Stimulated activated naive CD8-positive, alpha-beta T cell treated with anti-CD3 and anti-CD28 coated beads, Interleukin-15, amount 100 ng/mL, for 72 hours (primary cell): Measurements from ENCODE around the gene PHRF1.

Experiments used
- ATAC-seq: fragments of 150-1000 bp; cut with Tn5 transposase; 2 replicates; pipeline ENCODE4 v1.10.0; 2021; ENCODE audit warnings: mild to moderate bottlenecking, moderate library complexity
- DNase-seq, 2 donors: peaks; one replicate each; pipeline ENCODE4 v3.0.0; 2021 to 2022
- H3K27ac Mint-ChIP-seq, 2 donors: one replicate each; pipeline ENCODE4 v1.8.0; 2022; ENCODE audit warnings: mild to moderate bottlenecking in 2 of 2, mixed read lengths in 2 of 2, moderate library complexity in 2 of 2
- H3K27me3 Mint-ChIP-seq: one replicate; pipeline ENCODE4 v1.8.0; 2022; ENCODE audit warnings: mixed read lengths
- H3K4me1 Mint-ChIP-seq: one replicate; pipeline ENCODE4 v1.8.0; 2022; ENCODE audit warnings: mild to moderate bottlenecking, mixed read lengths
- H3K4me3 Mint-ChIP-seq, 2 donors: one replicate each; pipeline ENCODE4 v1.8.0; 2022; ENCODE audit warnings: mild to moderate bottlenecking in 2 of 2, mixed read lengths in 2 of 2, moderate library complexity in 1 of 2
- H3K9me3 Mint-ChIP-seq, 2 donors: one replicate each; pipeline ENCODE4 v1.8.0; 2022; ENCODE audit warnings: mixed read lengths in 2 of 2

The PHRF1 gene

GRCh38 chr11:609341-609811, 33.1 kb downstream of the PHRF1 start:
- H3K4me1 Mint-ChIP-seq, result peaks cover 32% of the 10 kb centered on the region
- no peak overlapping the region for H3K4me3 Mint-ChIP-seq
- peak overlapping the region in 1 of 2 donors; percentile 78 for H3K27ac Mint-ChIP-seq
- no peaks in the 10 kb centered on the region for H3K27me3 Mint-ChIP-seq
- ATAC-seq, result no peak
- H3K9me3 Mint-ChIP-seq, result no peaks in the 10 kb centered on the region
- no peak for DNase-seq

GRCh38 chr11:610146-610801, 34.0 kb downstream of the PHRF1 start:
- peak overlapping the region; percentile 25 to 85 for H3K27ac Mint-ChIP-seq
- no peaks in the 10 kb centered on the region for H3K27me3 Mint-ChIP-seq
- no peak overlapping the region for H3K4me3 Mint-ChIP-seq
- DNase-seq (no peak), ATAC-seq (no peak)
- no peaks in the 10 kb centered on the region for H3K9me3 Mint-ChIP-seq
- H3K4me1 Mint-ChIP-seq, result peaks cover 41% of the 10 kb centered on the region

GRCh38 chr11:611001-611996, 35.0 kb downstream of the PHRF1 start:
- DNase-seq (no peak), ATAC-seq (no peak)
- H3K4me1 Mint-ChIP-seq, result peaks cover 50% of the 10 kb centered on the region
- H3K27ac Mint-ChIP-seq, result no peak overlapping the region
- no peaks in the 10 kb centered on the region for H3K27me3 Mint-ChIP-seq
- H3K9me3 Mint-ChIP-seq, result no peaks in the 10 kb centered on the region
- no peak overlapping the region for H3K4me3 Mint-ChIP-seq

- Mint-ChIP-seq H3K4me3 (no peak overlapping the region), H3K27me3 (no peaks in the 10 kb centered on the region), H3K9me3 (no peaks in the 10 kb centered on the region), H3K27ac (no peak overlapping the region), H3K4me1 (peaks cover 51% of the 10 kb centered on the region)
- no peak for DNase-seq
- no peak for ATAC-seq
Observed at GRCh38 chr11:612201-612960, 36.1 kb downstream of the PHRF1 start.

GRCh38 chr11:612961-613300, 36.7 kb downstream of the PHRF1 start:
- H3K4me1 Mint-ChIP-seq, result peaks cover 51% of the 10 kb centered on the region
- H3K4me3 Mint-ChIP-seq, result no peak overlapping the region
- no peaks in the 10 kb centered on the region for H3K27me3 Mint-ChIP-seq
- H3K27ac Mint-ChIP-seq, result no peak overlapping the region
- no peak for DNase-seq
- no peak for ATAC-seq
- H3K9me3 Mint-ChIP-seq, result no peaks in the 10 kb centered on the region

GRCh38 chr11:613369-613968, 37.2 kb downstream of the PHRF1 start:
- Mint-ChIP-seq H3K27me3 (no peaks in the 10 kb centered on the region), H3K27ac (peak overlapping the region; percentile 65 to 89), H3K4me1 (peaks cover 48% of the 10 kb centered on the region), H3K9me3 (no peaks in the 10 kb centered on the region), H3K4me3 (peak overlapping the region; percentile 56 to 86)
- ATAC-seq (peak; percentile 24), DNase-seq (peak; percentile 68 to 71)

GRCh38 chr11:614021-614622, 37.9 kb downstream of the PHRF1 start:
- no peak for DNase-seq
- H3K27me3 Mint-ChIP-seq, result no peaks in the 10 kb centered on the region
- no peaks in the 10 kb centered on the region for H3K9me3 Mint-ChIP-seq
- H3K4me3 Mint-ChIP-seq, result peak overlapping the region; percentile 80 to 86
- H3K4me1 Mint-ChIP-seq, result peaks cover 47% of the 10 kb centered on the region
- H3K27ac Mint-ChIP-seq, result peak overlapping the region; percentile 65 to 89
- ATAC-seq, result no peak

- no peaks in the 10 kb centered on the region for H3K27me3 Mint-ChIP-seq
- H3K27ac Mint-ChIP-seq, result peak overlapping the region; percentile 82 to 88
- H3K9me3 Mint-ChIP-seq, result no peaks in the 10 kb centered on the region
- ATAC-seq (peak; percentile 3), DNase-seq (no peak)
- peaks cover 47% of the 10 kb centered on the region for H3K4me1 Mint-ChIP-seq
- peak overlapping the region; percentile 80 to 86 for H3K4me3 Mint-ChIP-seq
Observed at GRCh38 chr11:614623-615503, 38.6 kb downstream of the PHRF1 start.

GRCh38 chr11:615504-616319, 39.4 kb downstream of the PHRF1 start, which contains the start of gene IRF7:
Gene IRF7, minus strand, starts transcription at chr11:615950. Its CDS starts 586 bp downstream, at chr11:615364.
- Mint-ChIP-seq H3K27me3 (no peaks in the 10 kb centered on the region), H3K4me3 (peak within 1 kb of the TSS; percentile 80 to 86), H3K4me1 (peaks cover 45% of the 10 kb centered on the region), H3K27ac (peak within 1 kb of the TSS; percentile 88 to 90), H3K9me3 (no peaks in the 10 kb centered on the region)
- ATAC-seq (peak; percentile 80), DNase-seq (peak; percentile 77 to 87)

GRCh38 chr11:616320-617198, 40.3 kb downstream of the PHRF1 start:
- DNase-seq (no peak), ATAC-seq (no peak)
- H3K4me1 Mint-ChIP-seq, result peaks cover 42% of the 10 kb centered on the region
- H3K27me3 Mint-ChIP-seq, result no peaks in the 10 kb centered on the region
- H3K9me3 Mint-ChIP-seq, result no peaks in the 10 kb centered on the region
- H3K4me3 Mint-ChIP-seq, result peak overlapping the region; percentile 80 to 86
- H3K27ac Mint-ChIP-seq, result peak overlapping the region in 1 of 2 donors; percentile 90

GRCh38 chr11:617199-617911, 41.1 kb downstream of the PHRF1 start:
- ATAC-seq, result no peak
- Mint-ChIP-seq H3K27ac (no peak overlapping the region), H3K27me3 (no peaks in the 10 kb centered on the region), H3K9me3 (no peaks in the 10 kb centered on the region), H3K4me1 (peaks cover 42% of the 10 kb centered on the region), H3K4me3 (no peak overlapping the region)
- no peak for DNase-seq
